OCI-LY1 (cell line): ENCODE results near the gene CRY2.

ENCODE experiments used
- H2AFZ ChIP-seq: fragments of 200-600 bp; sonication (generic), shearing (Covaris generic); 2 replicates; pipeline ENCODE4 v1.6.0; 2014; ENCODE audit warnings: antibody characterized with exemption, mild to moderate bottlenecking, low read length
- H3F3A ChIP-seq: fragments of 200-600 bp; sonication (generic), shearing (Covaris generic); 2 replicates; pipeline ENCODE4 v1.6.0; 2014; ENCODE audit warnings: mild to moderate bottlenecking, antibody characterized with exemption, low read length, moderate library complexity; ENCODE audit not compliant: insufficient read depth
- H3K27ac ChIP-seq: fragments of 200-600 bp; sonication (generic); 2 replicates; pipeline ENCODE4 v1.5.1; 2014; ENCODE audit warnings: low read length, mixed run types, mild to moderate bottlenecking, low read depth; ENCODE audit not compliant: poor library complexity, severe bottlenecking
- H3K27me3 ChIP-seq: fragments of 200-600 bp; sonication (generic); 2 replicates; pipeline ENCODE4 v1.6.0; 2014; ENCODE audit warnings: antibody characterized with exemption, mild to moderate bottlenecking, low read length, moderate library complexity; ENCODE audit not compliant: insufficient read depth
- H3K36me3 ChIP-seq: fragments of 200-600 bp; sonication (generic); 2 replicates; pipeline ENCODE4 v1.6.1; 2014; ENCODE audit warnings: mild to moderate bottlenecking, antibody characterized with exemption, low read length, moderate library complexity, mixed read lengths; ENCODE audit not compliant: insufficient read depth
- H3K4me1 ChIP-seq: fragments of 200-600 bp; sonication (generic); 2 replicates; pipeline ENCODE4 v1.5.1; 2014; ENCODE audit warnings: mild to moderate bottlenecking, low read length, moderate library complexity; ENCODE audit not compliant: insufficient read depth, severe bottlenecking
- H3K4me2 ChIP-seq: fragments of 200-600 bp; sonication (generic), shearing (Covaris generic); 2 replicates; pipeline ENCODE4 v1.6.1; 2014; ENCODE audit warnings: low read length
- H3K4me3 ChIP-seq: fragments of 200-600 bp; sonication (generic); 2 replicates; pipeline ENCODE4 v1.5.1; 2014; ENCODE audit warnings: low read length, low read depth, mild to moderate bottlenecking, mixed read lengths; ENCODE audit not compliant: poor library complexity, severe bottlenecking
- H3K79me2 ChIP-seq: fragments of 200-600 bp; shearing (Covaris generic); 2 replicates; pipeline ENCODE4 v1.6.1; 2016; ENCODE audit warnings: mixed run types, low read length, mixed read lengths; ENCODE audit not compliant: insufficient read depth
- H3K9ac ChIP-seq: fragments of 200-600 bp; sonication (generic), shearing (Covaris generic); 2 replicates; pipeline ENCODE4 v1.6.1; 2014; ENCODE audit warnings: mild to moderate bottlenecking, low read length, mixed read lengths
- H3K9me2 ChIP-seq: fragments of 200-600 bp; sonication (generic), shearing (Covaris generic); 2 replicates; pipeline ENCODE4 v1.6.1; 2014; ENCODE audit warnings: low read depth, mild to moderate bottlenecking, low read length, mixed read lengths
- H3K9me3 ChIP-seq: fragments of 200-600 bp; shearing (Covaris generic); 2 replicates; pipeline ENCODE4 v1.6.1; 2014; ENCODE audit warnings: low read length, mixed read lengths
- H4K20me1 ChIP-seq: fragments of 200-600 bp; sonication (generic), shearing (Covaris generic); 2 replicates; pipeline ENCODE4 v1.6.0; 2016; ENCODE audit warnings: mild to moderate bottlenecking, low read length; ENCODE audit not compliant: insufficient read depth
- CTCF ChIP-seq: fragments of 200-600 bp; sonication (generic), shearing (Covaris generic); IDR thresholded peaks from 2 replicates; pipeline ENCODE4 v1.5.1; 2017; ENCODE audit warnings: mild to moderate bottlenecking, antibody characterized with exemption, low read length, moderate library complexity, mixed read lengths
- EZH2 ChIP-seq: fragments of 200-600 bp; sonication (generic), shearing (Covaris generic); IDR thresholded peaks from 2 replicates; pipeline ENCODE4 v1.8.0; 2017; ENCODE audit warnings: borderline replicate concordance, mixed run types, mild to moderate bottlenecking, antibody characterized with exemption, low read length, moderate library complexity, mixed read lengths

CRY2 gene

GRCh38 chr11:45809456-45810395, 37.5 kb upstream of the CRY2 start:
- Histone ChIP-seq H3K9ac (no peak overlapping the region), H3K9me2 (no peaks in the 10 kb centered on the region), H3K4me3 (no peak overlapping the region), H3K27ac (no peak overlapping the region), H2AFZ (no peak overlapping the region), H4K20me1 (no peaks in the 10 kb centered on the region), H3K4me2 (no peak overlapping the region), H3K4me1 (peaks cover 25% of the 10 kb centered on the region), H3K79me2 (no peaks in the 10 kb centered on the region), H3K27me3 (no peaks in the 10 kb centered on the region), H3K9me3 (no peaks in the 10 kb centered on the region), H3F3A (no peaks in the 10 kb centered on the region), H3K36me3 (peaks cover 8% of the 10 kb centered on the region)
- TF ChIP-seq EZH2 (no peak), CTCF (no peak)

- Histone ChIP-seq H3K9me3 (no peaks in the 10 kb centered on the region), H3K9ac (no peak overlapping the region), H4K20me1 (no peaks in the 10 kb centered on the region), H3K4me3 (no peak overlapping the region), H3K27me3 (no peaks in the 10 kb centered on the region), H3K4me2 (no peak overlapping the region), H3K4me1 (peaks cover 22% of the 10 kb centered on the region), H2AFZ (no peak overlapping the region), H3K9me2 (no peaks in the 10 kb centered on the region), H3K36me3 (peaks cover 8% of the 10 kb centered on the region), H3K27ac (no peak overlapping the region), H3F3A (no peaks in the 10 kb centered on the region), H3K79me2 (no peaks in the 10 kb centered on the region)
- TF ChIP-seq EZH2 (no peak), CTCF (no peak)
Measured at GRCh38 chr11:45810431-45811108, 36.7 kb upstream of the CRY2 start.

- no peak for TF ChIP-seq EZH2
- TF ChIP-seq CTCF, result no peak
- no peaks in the 10 kb centered on the region for H3K9me2 ChIP-seq
- no peaks in the 10 kb centered on the region for H3K79me2 ChIP-seq
- no peaks in the 10 kb centered on the region for H3K27me3 ChIP-seq
- H3K4me2 ChIP-seq, result no peak overlapping the region
- H3K9me3 ChIP-seq, result no peaks in the 10 kb centered on the region
- H4K20me1 ChIP-seq, result no peaks in the 10 kb centered on the region
- H3K36me3 ChIP-seq, result peaks cover 8% of the 10 kb centered on the region
- H3K27ac ChIP-seq, result no peak overlapping the region
- peaks cover 17% of the 10 kb centered on the region for H3K4me1 ChIP-seq
- H3K4me3 ChIP-seq, result no peak overlapping the region
- H3K9ac ChIP-seq, result no peak overlapping the region
- H3F3A ChIP-seq, result no peaks in the 10 kb centered on the region
- no peak overlapping the region for H2AFZ ChIP-seq
Measured at GRCh38 chr11:45811109-45811435, 36.2 kb upstream of the CRY2 start.
